LHCN-M2 (cell line): ENCODE data around the gene DUSP22. TPM values are rescaled to one million over a fixed set of nuclear protein-coding genes. Genes with fewer than 3 reads are reported as not detected.

Experiments used
- DNase-seq: peaks from one replicate; pipeline ENCODE4 v3.0.0-alpha.2; 2012; ENCODE audit warnings: low read depth
- total RNA-seq: library from RNA; depleted of rRNA; stranded (reverse); fragments of >200 nt; gene quantifications from 2 replicates; pipeline ENCODE4 v1.2.3, GENCODE V29; 2014

DUSP22 gene
- total RNA-seq, 1 experiment from 2014 or later = 14.9 TPM

DNA sequence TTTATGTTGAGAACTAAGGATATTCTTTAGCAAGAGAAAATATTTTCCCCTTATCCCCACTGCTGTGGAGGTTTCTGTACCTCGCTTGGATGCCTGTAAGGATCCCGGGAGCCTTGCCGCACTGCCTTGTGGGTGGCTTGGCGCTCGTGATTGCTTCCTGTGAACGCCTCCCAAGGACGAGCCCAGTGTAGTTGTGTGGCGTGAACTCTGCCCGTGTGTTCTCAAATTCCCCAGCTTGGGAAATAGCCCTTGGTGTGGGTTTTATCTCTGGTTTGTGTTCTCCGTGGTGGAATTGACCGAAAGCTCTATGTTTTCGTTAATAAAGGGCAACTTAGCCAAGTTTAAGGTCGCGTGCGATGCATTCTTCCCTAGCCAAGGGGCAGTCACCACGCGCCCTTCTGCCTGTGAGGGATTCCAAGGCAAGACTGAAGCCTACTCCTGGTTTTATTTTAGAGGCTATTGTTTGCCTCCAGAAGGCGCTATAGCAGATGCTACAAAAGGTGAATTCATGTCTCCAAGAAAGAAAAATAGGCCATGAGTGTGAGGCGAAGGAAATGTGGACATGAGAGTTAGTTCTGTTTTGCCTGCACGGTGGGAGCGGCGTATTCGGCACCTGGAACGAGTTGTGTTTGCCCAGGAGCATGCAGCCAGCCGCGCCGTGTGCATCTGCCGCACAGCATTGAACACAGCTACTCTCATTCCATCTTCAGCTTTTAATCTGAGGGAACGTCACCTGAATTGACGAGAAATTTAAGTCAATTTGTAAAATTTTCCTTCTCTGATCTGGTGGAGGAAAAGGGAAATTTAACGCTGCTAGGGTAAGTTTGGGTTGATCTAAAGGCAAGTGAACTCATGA is 59.0 kb downstream of the DUSP22 start:
- DNase-seq = no peak

GRCh38 chr6:351867-352289 is 59.6 kb downstream of the DUSP22 start:
- no peak for DNase-seq

- no peak for DNase-seq
These were observed 60.2 kb downstream of the DUSP22 start for GRCh38 chr6:352474-352873.

DNA sequence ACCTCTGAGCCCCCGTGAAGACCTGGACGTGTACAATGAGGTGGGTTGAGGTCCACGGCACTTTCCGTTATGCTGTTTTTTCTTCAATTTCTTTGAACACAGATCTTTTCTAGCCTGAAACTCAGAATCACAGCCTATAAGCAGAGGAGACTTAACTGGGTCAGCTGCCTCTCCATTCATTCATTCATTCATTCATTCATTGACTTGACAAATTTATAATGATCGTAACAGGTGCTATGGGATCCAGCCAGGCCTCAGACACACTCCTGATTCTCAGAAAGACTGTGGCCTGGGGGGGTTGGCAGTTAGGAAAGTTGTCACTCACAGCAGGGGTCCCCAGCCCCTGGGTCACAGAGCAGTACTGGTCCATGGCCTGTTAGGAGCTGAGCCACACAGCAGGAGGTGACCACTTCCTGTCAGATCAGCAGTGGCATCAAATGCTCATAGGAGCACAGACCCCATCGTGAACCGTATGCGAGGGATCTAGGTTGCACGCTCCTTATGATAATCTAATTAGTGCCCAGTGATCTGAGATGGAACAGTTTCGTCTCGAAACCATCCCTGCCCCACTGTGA is 60.7 kb downstream of the DUSP22 start:
- no peak for DNase-seq

- DNase-seq = no peak
These were observed 61.6 kb downstream of the DUSP22 start for GRCh38 chr6:353642-354614.

GRCh38 chr6:354631-355280 is 62.5 kb downstream of the DUSP22 start:
- DNase-seq = no peak

- no peak for DNase-seq
These were observed 63.3 kb downstream of the DUSP22 start for GRCh38 chr6:355373-356208.

- DNase-seq = no peak
These were observed 64.6 kb downstream of the DUSP22 start for GRCh38 chr6:356828-357251.

GRCh38 chr6:357261-357790 is 65.0 kb downstream of the DUSP22 start:
- no peak for DNase-seq

DNA sequence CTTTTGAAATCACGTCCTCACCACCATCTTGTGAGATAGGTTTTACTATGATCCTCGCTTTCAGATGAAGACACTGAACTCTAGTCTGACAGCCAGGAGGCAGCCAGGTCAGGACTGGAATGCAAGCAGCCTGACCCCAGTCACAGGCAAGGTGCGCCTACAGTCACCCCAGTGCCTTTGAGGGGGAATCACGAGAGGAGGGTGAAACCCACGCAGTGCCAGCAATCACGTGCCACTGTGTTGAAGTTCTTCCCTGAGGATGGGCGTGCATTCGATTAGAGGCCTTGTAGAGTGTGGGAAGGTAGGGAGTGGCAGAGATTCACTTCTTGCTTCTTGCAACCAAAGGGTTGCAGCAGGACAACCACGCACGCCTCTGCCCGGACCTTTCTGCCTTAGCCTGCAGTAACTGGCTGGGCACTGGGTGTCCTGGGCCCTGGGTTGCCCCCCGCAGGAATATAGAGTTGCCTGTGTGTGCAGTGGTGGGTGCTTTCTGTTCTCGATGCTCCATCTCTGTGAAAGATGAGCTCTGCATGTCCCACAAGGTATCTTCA is 65.6 kb downstream of the DUSP22 start:
- DNase-seq = no peak

DNA sequence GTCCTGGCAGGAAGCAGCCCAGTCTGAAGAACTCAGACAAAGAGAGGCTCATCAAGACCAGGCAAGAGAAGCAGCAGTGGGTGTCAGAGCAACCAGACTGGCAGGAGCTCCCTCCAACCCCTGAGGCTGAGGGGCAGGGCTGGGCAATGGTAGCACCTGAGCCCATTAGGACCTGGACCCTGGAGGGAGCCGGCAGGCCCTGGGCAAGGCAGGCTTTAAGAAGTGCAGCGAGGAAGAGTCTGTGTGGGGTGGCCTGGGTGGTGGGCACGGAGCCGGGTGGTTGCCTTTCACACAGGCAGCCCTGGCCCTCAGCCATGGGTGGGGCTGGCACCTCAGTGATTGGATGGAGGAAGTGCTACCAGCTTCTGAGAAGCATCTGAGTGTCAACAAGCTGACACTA is 66.1 kb downstream of the DUSP22 start:
- no peak for DNase-seq

DNA sequence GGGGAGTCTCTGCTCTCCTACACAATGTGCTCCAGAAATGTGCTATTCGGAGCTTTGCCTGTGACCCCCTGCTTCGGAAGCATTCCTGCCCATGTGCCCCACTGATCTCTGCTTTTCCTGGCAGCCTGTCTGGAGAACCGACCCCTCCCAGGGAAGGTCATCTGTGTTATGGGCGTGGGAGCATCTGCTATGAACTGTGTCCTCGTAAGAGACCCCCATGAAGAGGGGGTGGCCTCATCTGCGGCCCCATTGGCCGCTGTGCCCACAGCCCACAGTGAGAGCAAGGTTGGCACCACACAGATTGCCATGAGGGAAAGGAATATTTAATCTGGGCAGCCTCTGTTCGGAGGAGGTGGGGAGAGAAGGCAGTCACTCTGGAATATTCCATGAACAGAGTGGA is 66.6 kb downstream of the DUSP22 start:
- DNase-seq = no peak

- no peak for DNase-seq
These were observed 67.2 kb downstream of the DUSP22 start for GRCh38 chr6:359261-360035.

GRCh38 chr6:360349-360748 is 68.1 kb downstream of the DUSP22 start:
- no peak for DNase-seq

DNA sequence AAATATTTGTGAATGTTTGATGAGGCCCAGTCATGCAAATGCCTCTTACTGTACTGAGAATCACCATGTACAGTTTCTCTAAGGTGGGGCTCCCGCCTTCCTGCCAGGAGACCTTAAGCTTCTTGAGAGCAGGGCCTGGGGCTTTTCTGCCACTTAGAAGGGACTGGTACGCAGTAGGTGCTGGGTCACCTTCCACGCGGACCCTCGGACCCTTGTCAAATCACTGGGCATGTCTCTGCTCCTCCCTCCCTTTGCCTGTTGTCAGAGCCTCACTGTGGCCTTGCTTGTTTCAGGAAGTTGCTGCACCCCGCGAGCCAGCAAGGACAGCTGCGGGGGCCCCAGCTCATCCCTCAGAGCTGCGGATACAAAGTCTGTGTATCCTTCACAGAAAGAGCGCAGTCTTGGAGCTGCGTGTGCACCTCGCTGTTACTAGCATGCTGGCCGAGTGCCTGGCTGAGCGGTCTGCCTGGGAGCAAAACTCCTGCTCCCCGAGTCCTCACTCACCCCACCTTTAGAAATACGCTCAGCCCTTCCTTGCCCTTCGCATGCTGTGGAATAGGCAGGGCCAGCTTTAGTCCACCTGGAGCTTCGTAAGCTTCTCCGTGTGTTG is 68.6 kb downstream of the DUSP22 start:
- no peak for DNase-seq

DNA sequence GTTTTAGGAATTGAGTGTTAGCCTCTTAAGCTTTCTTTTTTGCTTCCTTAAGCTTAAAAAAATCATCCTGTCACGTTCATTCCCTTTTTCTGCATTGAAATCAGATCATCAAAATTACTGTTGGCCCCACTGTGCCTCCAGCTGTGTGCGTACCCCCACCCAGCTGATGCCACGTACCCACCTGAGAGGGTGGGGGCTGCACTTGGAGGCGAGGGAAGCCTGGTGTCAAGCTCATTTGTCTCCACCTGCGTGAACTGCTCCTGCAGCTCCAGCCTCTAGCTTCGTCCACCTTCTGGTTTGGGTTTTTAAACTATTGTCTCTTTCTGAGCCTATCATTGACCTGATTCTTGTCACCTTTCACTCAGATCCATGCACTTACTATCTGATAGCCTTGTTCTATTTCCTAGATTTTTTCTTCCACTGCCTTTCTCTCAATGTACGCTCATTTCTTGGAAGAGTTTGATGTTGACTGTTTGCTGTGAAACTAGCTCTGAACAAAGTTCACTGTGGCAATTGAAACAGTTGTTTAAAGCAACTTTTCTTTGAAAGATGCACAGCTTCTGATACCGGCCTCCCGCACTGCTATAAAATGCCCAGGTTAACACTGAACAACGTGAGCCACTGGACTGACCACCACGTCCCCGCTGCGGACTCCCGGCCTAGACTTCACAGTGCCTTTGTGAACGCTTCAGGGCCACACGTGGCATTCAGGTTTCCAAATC is 69.3 kb downstream of the DUSP22 start:
- DNase-seq = no peak

DNA sequence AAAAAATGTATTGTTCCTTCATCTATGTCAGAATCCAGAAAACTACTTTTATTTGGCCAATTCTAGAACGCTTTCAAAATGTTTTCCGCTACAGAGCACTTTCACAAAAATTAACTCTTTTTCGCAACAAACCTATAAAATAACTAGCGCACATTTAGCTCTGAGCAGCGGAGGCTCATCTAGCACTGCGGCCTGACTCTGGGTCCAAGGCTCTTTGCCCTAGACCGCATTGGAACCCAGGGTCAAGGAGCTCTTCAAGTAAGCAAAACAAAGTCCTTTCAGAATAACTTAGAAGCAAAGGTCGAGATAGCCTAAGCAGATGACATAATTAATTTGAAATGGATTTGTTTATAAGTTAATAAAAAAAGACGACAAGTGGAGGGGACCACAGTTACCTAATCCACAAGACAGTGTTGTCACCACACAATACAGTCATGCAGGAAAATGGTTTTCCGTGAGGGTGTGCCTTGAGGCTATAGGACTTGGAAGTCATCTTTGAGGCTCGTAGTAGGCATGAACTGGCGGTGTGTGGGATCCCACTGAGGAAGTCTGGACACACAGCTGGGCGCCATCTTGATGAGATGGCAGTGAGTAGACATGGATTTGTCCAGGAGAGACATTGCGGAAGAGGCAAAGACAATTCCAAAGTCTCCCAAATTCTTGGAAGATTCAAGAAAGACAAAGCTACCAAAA is 70.1 kb downstream of the DUSP22 start:
- no peak for DNase-seq

DNA sequence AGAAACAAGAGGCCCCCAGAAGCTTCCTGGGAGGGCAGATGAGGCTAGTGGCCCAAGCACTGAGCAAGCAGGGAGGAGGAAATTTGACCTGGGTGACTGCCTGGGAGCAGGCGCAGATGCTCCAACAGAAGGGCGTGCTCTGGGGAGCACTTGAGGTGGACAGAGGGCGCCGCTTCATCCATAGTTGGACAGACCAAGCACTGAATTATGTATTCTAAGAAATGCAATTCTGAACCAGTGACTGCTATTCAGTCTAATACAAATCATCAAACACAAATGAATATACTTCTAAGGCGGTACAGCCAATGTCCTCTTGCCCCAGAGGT is 70.6 kb downstream of the DUSP22 start:
- DNase-seq = no peak
